GM18507 (cell line): Measurements from ENCODE around the gene MAMSTR.
"Not testable (repeated sequence)": the region's sequence is repeated elsewhere in the genome, so short reads cannot be mapped to it uniquely, and the experiment has no call there.

Experiments
- DNase-seq: peaks from one replicate; pipeline ENCODE4 v3.0.0; 2011; ENCODE audit warnings: low read depth; ENCODE audit not compliant: insufficient read length; ENCODE audit errors: extremely low spot score
- FAIRE-seq: peaks from 2 replicates; lab custom pipeline; 2011; peaks lifted over from hg19 to GRCh38; lab: Jason Lieb, UNC

The MAMSTR gene

GRCh38 chr19:48695743-48696352, 23.7 kb downstream of the MAMSTR start, which contains the start of gene FUT2:
FUT2 (plus strand) TSS chr19:48695971; CDS start chr19:48702957, 6,986 bp downstream.
- FAIRE-seq: no peak

DNA sequence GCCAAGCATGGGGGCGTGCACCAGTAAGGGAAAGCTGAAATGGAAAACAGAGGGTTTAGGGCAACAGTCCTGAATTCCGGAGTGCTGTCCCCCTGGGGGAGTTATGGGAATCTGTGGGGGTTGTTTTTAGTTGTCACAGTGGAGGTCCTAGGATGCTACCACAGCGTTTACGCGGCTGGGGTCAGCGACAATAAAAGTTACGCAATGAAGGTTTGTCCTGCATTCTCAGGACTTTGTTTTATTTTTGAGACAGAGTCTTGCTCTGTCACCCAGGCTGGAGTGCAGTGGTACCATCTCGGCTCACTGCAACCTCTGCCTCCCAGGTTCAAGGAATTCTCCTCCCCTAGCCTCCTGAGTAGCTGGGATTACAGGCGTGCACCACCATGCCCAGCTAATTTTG, 25.9 kb downstream of the MAMSTR start:
- not testable (repeated sequence) for FAIRE-seq, DNase-seq

More at GRCh38 chr19:48695743-48696352, 23.7 kb downstream of the MAMSTR start, which contains the start of gene FUT2:
- no peak for DNase-seq

GRCh38 chr19:48689449-48689848, 30.1 kb downstream of the MAMSTR start:
- DNase-seq: no peak
- FAIRE-seq: no peak

DNA sequence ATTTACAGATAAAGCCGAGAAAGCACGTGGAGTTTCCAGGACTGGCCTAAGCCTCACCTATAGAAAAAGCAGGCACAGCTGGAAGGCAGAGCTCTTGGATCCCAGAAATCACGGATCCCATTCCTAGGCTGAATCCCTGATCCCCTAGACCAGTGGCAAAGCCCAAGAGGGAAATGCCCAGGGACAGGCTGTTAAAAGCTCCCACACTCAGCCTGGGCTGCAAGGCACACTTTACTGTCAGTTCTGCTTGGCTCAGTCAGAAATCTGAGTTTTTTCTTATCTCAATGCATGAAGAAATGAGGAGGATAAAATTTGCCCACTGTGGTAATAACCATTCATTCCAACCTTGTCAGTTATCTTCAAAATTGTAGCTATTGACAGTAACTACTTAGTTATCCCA, 31.7 kb downstream of the MAMSTR start:
- FAIRE-seq (no peak), DNase-seq (no peak)

DNA sequence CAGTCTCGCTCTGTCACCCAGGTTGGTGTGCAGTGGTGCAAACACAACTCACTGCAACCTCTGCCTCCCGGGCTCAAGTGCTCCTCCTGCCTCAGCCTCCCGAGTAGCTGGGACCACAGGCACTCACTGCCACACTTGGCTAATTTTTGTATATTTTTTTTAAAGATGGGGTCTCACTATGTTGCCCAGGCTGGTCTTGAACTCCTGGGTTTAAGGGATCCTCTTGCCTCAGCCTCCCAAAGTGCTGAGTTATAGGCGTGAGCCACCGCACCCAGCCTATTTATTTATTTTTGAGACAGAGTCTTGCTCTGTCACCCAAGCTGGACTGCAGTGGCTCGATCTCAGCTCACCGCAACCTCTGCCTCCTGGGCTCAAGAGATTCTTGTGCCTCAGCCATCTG, 32.9 kb downstream of the MAMSTR start:
- FAIRE-seq, DNase-seq: not testable (repeated sequence)

DNA sequence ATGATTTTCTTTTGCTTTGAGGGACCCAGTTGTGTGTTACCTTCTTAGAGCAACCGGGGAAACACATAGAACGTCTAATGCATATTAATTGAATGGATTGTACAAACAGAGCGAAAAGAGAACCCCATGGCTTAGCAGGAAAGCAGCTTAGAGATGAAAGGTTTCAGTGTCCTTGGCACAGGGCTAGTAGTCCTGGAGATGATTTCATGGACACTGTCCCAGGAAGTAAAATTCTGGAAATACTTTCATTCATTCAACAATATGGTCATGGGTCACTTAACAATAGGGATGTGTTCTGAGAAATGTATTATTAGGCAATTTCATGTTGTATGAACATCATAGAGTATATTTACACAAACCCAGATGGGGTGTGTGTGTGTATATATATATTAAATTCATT, 33.4 kb downstream of the MAMSTR start:
- no peak for DNase-seq
- FAIRE-seq: no peak

DNA sequence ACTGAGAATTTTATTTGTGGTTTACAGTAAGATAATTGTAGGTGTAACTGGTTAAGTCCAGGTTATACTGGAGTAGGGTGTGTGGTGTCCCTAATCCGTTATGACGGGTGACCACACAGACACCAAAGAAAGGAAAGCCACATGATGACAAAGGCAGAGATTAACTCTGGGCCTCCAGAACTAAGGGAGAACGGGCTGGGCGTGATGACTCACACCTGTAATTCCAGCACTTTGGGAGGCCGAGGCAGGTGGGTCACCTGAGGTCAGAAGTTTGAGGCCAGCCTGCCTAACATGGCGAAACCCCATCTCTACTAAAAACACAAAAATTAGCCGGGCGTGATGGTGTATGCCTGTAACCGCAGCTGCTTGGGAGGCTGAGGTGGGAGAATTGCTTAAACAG, 33.9 kb downstream of the MAMSTR start:
- FAIRE-seq: no peak
- no peak for DNase-seq

GRCh38 chr19:48683349-48683748, 36.2 kb downstream of the MAMSTR start:
- FAIRE-seq (no peak), DNase-seq (no peak)

DNA sequence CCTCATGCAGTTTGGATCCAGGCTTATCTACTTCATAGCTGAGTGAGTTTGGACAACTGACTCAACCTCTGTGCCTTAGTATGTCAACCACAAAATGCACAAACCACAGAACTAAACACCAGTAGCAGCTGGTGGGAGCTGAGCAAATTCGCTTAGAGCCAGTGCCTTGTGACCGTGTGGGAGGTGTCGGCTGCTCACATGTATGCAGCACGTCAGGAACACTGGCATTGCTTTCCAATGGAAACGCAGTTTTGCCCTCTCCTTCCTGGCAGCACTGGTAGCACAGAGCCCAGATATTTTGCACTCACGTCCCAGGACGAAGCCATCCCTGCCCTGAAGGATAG, 38.4 kb downstream of the MAMSTR start:
- DNase-seq (no peak), FAIRE-seq (no peak)

GRCh38 chr19:48680436-48681126, 38.9 kb downstream of the MAMSTR start:
- no peak for DNase-seq
- FAIRE-seq: no peak

GRCh38 chr19:48680006-48680405, 39.5 kb downstream of the MAMSTR start:
- not testable (repeated sequence) for FAIRE-seq, DNase-seq

DNA sequence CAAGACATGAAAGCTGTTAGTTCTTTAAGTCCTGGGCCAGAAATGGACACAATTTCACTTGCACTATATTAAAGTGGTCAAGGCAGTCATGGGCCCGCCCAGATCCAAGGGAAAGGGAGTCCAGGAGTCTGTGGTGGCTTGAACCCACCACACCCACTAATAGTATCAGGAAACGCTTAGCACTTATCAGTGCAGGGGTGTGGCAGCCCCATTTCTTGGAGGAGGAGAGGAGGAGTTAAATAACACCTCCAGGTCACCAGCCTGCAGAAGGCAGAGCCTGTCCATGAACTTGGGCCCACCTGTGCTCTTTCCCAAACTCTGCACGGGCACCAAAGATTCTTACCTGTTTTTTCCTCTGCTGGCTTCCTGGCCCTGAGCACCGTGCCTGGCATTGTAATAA, 41.3 kb downstream of the MAMSTR start:
- FAIRE-seq (no peak), DNase-seq (no peak)

DNA sequence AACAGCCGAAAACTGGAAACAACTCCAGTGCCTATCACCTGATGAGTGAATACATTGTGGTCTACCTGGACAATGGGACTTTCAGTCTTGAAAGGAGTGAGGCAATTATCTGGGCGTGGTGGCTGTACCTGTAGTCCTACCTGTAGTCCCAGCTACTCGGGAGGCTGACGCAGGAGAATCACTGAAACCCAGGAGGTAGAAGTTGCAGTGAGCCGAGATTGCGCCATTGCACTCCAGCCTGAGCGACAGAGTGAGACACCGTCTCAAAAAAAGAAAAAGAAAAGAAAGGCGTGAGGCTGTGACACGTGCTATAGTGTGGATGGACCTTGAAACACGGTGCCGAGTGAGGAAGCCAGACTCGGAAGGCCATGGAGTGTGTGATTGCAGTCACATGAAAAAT, 42.6 kb downstream of the MAMSTR start:
- no peak for DNase-seq
- FAIRE-seq: no peak

GRCh38 chr19:48676487-48676886, 43.0 kb downstream of the MAMSTR start:
- FAIRE-seq (no peak), DNase-seq (no peak)

DNA sequence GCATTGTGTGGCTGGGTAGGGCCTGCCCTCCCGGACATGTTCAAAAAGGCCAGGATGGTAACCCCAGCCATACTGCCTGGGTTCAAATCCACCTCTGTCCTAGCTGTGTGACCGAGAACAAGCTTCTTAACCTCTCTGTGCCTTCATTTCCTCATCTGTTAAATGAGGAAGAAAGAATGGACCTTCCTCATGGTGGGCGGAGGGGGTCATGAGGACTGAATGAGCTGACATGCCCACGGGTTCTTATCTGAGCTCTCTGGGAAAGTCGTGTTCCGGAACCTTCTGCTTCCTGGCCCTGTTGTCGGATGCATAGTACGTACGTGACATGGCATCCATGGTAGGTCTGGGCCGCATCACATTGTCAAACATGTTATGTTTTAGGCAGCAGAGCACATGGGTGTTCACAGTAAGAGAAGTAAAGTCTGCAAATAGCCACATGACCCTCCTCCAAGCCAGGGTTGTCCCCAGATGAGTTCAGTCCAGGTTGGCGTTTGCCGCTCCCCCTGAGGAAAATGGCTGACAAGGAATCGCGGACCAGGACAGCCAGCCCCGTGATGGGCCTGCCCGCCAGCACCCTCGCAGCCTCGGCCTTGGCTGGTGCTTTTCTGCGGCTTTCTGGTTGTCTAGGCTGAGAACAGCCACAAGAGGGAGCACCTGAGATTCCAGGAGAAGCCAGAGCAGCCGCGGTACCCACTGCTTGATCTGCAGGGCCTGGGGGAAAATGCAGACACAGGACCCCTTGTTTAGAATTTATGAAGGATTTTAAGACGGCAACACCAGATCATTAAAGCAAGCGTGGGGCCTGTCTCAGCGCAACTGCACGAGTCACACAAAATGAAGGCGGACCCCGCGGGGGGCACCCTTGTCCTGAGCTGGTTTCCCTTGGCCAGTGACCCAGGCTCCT, 44.4 kb downstream of the MAMSTR start:
- peak; percentile 92 for FAIRE-seq
- peak; percentile 78 for DNase-seq

- FAIRE-seq: no peak
- no peak for DNase-seq
Measured at GRCh38 chr19:48674216-48674809, 45.2 kb downstream of the MAMSTR start.

- FAIRE-seq: no peak
- DNase-seq: no peak
Measured at GRCh38 chr19:48673436-48674100, 46.0 kb downstream of the MAMSTR start.

DNA sequence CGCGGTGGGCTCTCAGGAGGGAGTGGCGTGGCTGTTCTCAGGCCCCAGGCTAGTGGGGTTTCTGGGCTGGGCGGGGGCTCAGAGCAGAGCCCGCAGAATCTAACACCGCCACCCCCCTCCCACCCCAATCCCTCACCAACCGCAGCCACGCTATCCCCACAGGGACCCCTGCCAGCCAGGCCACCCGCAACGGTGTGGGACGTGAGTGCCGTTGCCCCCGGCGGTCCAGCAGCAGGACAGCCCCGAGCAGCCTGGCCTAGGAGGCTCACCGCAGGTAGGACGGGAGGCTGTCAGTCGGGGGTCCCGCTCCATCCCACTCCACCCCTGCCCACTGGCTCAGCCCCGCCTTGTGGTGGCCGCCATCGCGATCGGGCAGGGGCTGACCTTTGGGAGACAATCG, 46.5 kb downstream of the MAMSTR start, which contains the start of gene NTN5:
Gene NTN5, minus strand, starts transcription at position 24 of the 400 bp plus-strand sequence. CDS start 2,031 bp downstream, outside the sequence.
- FAIRE-seq: no peak
- no peak for DNase-seq

- DNase-seq: no peak
Measured at GRCh38 chr19:48671446-48671995, 48.0 kb downstream of the MAMSTR start.

More at GRCh38 chr19:48671446-48671995, 48.0 kb downstream of the MAMSTR start:
- FAIRE-seq: no peak
